WTC11 (cell line): Measurements from ENCODE around the gene ECE1. TPM values are rescaled to one million over a fixed set of nuclear protein-coding genes. Genes with fewer than 3 reads are reported as not detected.
"Not testable (repeated sequence)": the region's sequence is repeated elsewhere in the genome, so short reads cannot be mapped to it uniquely, and the experiment has no call there.

Experiments
- ATAC-seq: fragments of 200-7000 bp; cut with Tn5 transposase; 2 replicates; pipeline ENCODE4 v1.10.0; 2021; ENCODE audit warnings: mild to moderate bottlenecking, moderate library complexity
- CTCF ChIA-PET: fragments of 300-600 bp; sonication (Branson Sonifier 250); formaldehyde crosslinking; loops from one replicate; lab custom pipeline; 2021; ENCODE audit warnings: antibody characterized with exemption; lab: Charles Lee
- POLR2A ChIA-PET: fragments of 350-600 bp; sonication (Branson Sonifier 250); formaldehyde crosslinking; loops from one replicate; lab custom pipeline; 2021; ENCODE audit warnings: antibody characterized with exemption; lab: Charles Lee
- DNase-seq: peaks from one replicate; pipeline ENCODE4 v3.0.0; 2021; ENCODE audit warnings: low spot score
- H3K27ac Mint-ChIP-seq: 2 replicates; pipeline ENCODE4 v1.8.0; 2021; ENCODE audit warnings: mixed read lengths
- H3K27me3 Mint-ChIP-seq: 2 replicates; pipeline ENCODE4 v1.8.0; 2021; ENCODE audit warnings: low read depth, mild to moderate bottlenecking, moderate library complexity, mixed read lengths
- H3K36me3 Mint-ChIP-seq: 2 replicates; pipeline ENCODE4 v1.8.0; 2021; ENCODE audit warnings: mixed read lengths
- H3K4me1 Mint-ChIP-seq: 2 replicates; pipeline ENCODE4 v1.8.0; 2022; ENCODE audit warnings: mixed read lengths
- H3K4me3 Mint-ChIP-seq: 2 replicates; pipeline ENCODE4 v1.8.0; 2021; ENCODE audit warnings: mild to moderate bottlenecking, moderate library complexity, mixed read lengths
- H3K9me3 Mint-ChIP-seq: 2 replicates; pipeline ENCODE4 v1.8.0; 2021; ENCODE audit warnings: mixed read lengths
- ATF2 ChIP-seq: sonication (generic); formaldehyde crosslinking; IDR thresholded peaks from 2 replicates; pipeline ENCODE4 v1.8.1; 2022; ENCODE audit warnings: low read depth, missing genetic modification reagents, borderline replicate concordance
- FOXJ3 ChIP-seq: sonication (generic); formaldehyde crosslinking; IDR thresholded peaks from 2 replicates; pipeline ENCODE4 v1.9.0; 2021; ENCODE audit warnings: missing genetic modification reagents, mild to moderate bottlenecking, borderline replicate concordance
- FOXK1 ChIP-seq: sonication (generic); formaldehyde crosslinking; IDR thresholded peaks from 2 replicates; pipeline ENCODE4 v1.8.0; 2022; ENCODE audit warnings: mild to moderate bottlenecking, moderate library complexity, missing genetic modification reagents
- FOXP1 ChIP-seq: sonication (generic); formaldehyde crosslinking; IDR thresholded peaks from 2 replicates; pipeline ENCODE4 v1.8.0; 2022; ENCODE audit warnings: missing genetic modification reagents, mild to moderate bottlenecking, moderate library complexity, borderline replicate concordance
- GTF2I ChIP-seq: fragments of 250-450 bp; sonication (Bioruptor Pico); conservative IDR thresholded peaks from 2 replicates; pipeline ENCODE4 v1.4.0; 2021; ENCODE audit warnings: mild to moderate bottlenecking
- HMGA2 ChIP-seq: fragments of 250-450 bp; sonication (Bioruptor Pico); IDR thresholded peaks from 2 replicates; pipeline ENCODE4 v1.4.0; 2021; ENCODE audit warnings: mild to moderate bottlenecking, moderate library complexity
- KAT7 ChIP-seq: sonication (generic); formaldehyde crosslinking; IDR thresholded peaks from 2 replicates; pipeline ENCODE4 v1.8.1; 2023; ENCODE audit warnings: missing genetic modification reagents, mild to moderate bottlenecking, borderline replicate concordance
- TEAD1 ChIP-seq: sonication (generic); formaldehyde crosslinking; IDR thresholded peaks from 2 replicates; pipeline ENCODE4 v1.8.0; 2022; ENCODE audit warnings: mild to moderate bottlenecking, missing genetic modification reagents
- USF2 ChIP-seq: sonication (generic); formaldehyde crosslinking; IDR thresholded peaks from 2 replicates; pipeline ENCODE4 v1.8.1; 2023; ENCODE audit warnings: mild to moderate bottlenecking, missing genetic modification reagents, moderate library complexity
- ZBTB43 ChIP-seq: sonication (generic); formaldehyde crosslinking; IDR thresholded peaks from 2 replicates; pipeline ENCODE4 v1.8.1; 2023; ENCODE audit warnings: mild to moderate bottlenecking, missing genetic modification reagents
- ZNF121 ChIP-seq: sonication (generic); formaldehyde crosslinking; IDR thresholded peaks from 2 replicates; pipeline ENCODE4 v1.8.0; 2023; ENCODE audit warnings: missing genetic modification reagents
- ZNF138 ChIP-seq: sonication (generic); formaldehyde crosslinking; conservative IDR thresholded peaks from 2 replicates; pipeline ENCODE4 v1.8.1; 2022; ENCODE audit warnings: mild to moderate bottlenecking, moderate library complexity, missing genetic modification reagents
- ZNF219 ChIP-seq: sonication (generic); formaldehyde crosslinking; IDR thresholded peaks from 2 replicates; pipeline ENCODE4 v1.8.0; 2023; ENCODE audit warnings: missing genetic modification reagents, mild to moderate bottlenecking, borderline replicate concordance
- ZNF263 ChIP-seq: sonication (generic); formaldehyde crosslinking; IDR thresholded peaks from 2 replicates; pipeline ENCODE4 v1.8.1; 2022; ENCODE audit warnings: low read depth, mild to moderate bottlenecking, moderate library complexity, missing genetic modification reagents
- ZNF532 ChIP-seq: fragments of 250-450 bp; sonication (Bioruptor Pico); IDR thresholded peaks from 2 replicates; pipeline ENCODE4 v1.9.0; 2021; ENCODE audit warnings: mild to moderate bottlenecking, borderline replicate concordance
- total RNA-seq: library from RNA; stranded (reverse); gene quantifications from 3 replicates; pipeline ENCODE4 v1.2.3, GENCODE V29; 2021
- TF ChIP-seq, protein P1 (sequence below): sonication (generic); formaldehyde crosslinking; IDR thresholded peaks from 2 replicates; pipeline ENCODE4 v1.8.1; 2022; ENCODE audit warnings: low read depth, mild to moderate bottlenecking, moderate library complexity, missing genetic modification reagents, borderline replicate concordance
- TF ChIP-seq, protein P2 (sequence below): sonication (generic); formaldehyde crosslinking; IDR thresholded peaks from 2 replicates; pipeline ENCODE4 v1.8.0; 2022; ENCODE audit warnings: mild to moderate bottlenecking, missing genetic modification reagents

ECE1 gene
- total RNA-seq, 1 experiment from 2014 or later, result 45.0 TPM

GRCh38 chr1:21182181-21182731 is 108.0 kb downstream of the ECE1 start (continued):
- no peak for TF ChIP-seq ZNF532 (CRISPR knock-in tag)

GRCh38 chr1:21178271-21178670 is 112.0 kb downstream of the ECE1 start:
- peaks cover 51% of the 10 kb centered on the region for H3K27me3 Mint-ChIP-seq
- H3K9me3 Mint-ChIP-seq, H3K36me3 Mint-ChIP-seq, DNase-seq, ATAC-seq, POLR2A ChIA-PET, H3K4me3 Mint-ChIP-seq, H3K27ac Mint-ChIP-seq: not testable (repeated sequence)
- H3K4me1 Mint-ChIP-seq, result peaks cover 18% of the 10 kb centered on the region
- CTCF ChIA-PET, result interaction anchor here (0.6 to 3.0 kb wide), 3 partner anchors 17 to 450 kb away, joined by 3 to 14 read pairs (median 6); no protein-coding TSS in a partner anchor

- Mint-ChIP-seq H3K9me3 (no peaks in the 10 kb centered on the region), H3K4me1 (peaks cover 18% of the 10 kb centered on the region), H3K4me3 (peak within 1 kb of the TSS; percentile 82), H3K36me3 (peaks cover 2% of the 10 kb centered on the region), H3K27ac (peak within 1 kb of the TSS; percentile 85), H3K27me3 (peaks cover 37% of the 10 kb centered on the region)
- DNase-seq (peak; percentile 100), ATAC-seq (peak; percentile 99)
- ChIA-PET POLR2A (no interaction called here), CTCF (interaction anchor here (0.9 to 3.0 kb wide), 2 partner anchors 18 to 449 kb away, joined by 3 to 14 read pairs; no protein-coding TSS in a partner anchor)
- TF ChIP-seq ZNF219 (CRISPR knock-in tag), result no peak
- no peak for TF ChIP-seq USF2
- peak; percentile 25; the same call in 1 of the 2 replicates for TF ChIP-seq TEAD1 (CRISPR knock-in tag)
- TF ChIP-seq HMGA2 (CRISPR knock-in tag), result 0 out of 2 replicates have a peak, but pooled peaks have one; percentile 5
- 0 out of 2 replicates have a peak, but pooled peaks have one; percentile 67 for TF ChIP-seq ZNF263
- peak; percentile 90; the same call in 1 of the 2 replicates for TF ChIP-seq FOXP1 (CRISPR knock-in tag)
- no peak for TF ChIP-seq ZNF138 (CRISPR knock-in tag)
- TF ChIP-seq GTF2I (CRISPR knock-in tag), result peak; percentile 65; the same call in 1 of the 2 replicates
- TF ChIP-seq FOXJ3 (CRISPR knock-in tag), result no peak
- no peak for TF ChIP-seq ATF2 (CRISPR knock-in tag)
- TF ChIP-seq ZNF121 (CRISPR knock-in tag), result no peak
- 0 out of 2 replicates have a peak, but pooled peaks have one; percentile 58 for TF ChIP-seq FOXK1
- TF ChIP-seq KAT7 (CRISPR knock-in tag), result no peak
- 0 out of 2 replicates have a peak, but pooled peaks have one; percentile 23 for TF ChIP-seq ZBTB43 (CRISPR knock-in tag)
- TF ChIP-seq, protein P1, sequence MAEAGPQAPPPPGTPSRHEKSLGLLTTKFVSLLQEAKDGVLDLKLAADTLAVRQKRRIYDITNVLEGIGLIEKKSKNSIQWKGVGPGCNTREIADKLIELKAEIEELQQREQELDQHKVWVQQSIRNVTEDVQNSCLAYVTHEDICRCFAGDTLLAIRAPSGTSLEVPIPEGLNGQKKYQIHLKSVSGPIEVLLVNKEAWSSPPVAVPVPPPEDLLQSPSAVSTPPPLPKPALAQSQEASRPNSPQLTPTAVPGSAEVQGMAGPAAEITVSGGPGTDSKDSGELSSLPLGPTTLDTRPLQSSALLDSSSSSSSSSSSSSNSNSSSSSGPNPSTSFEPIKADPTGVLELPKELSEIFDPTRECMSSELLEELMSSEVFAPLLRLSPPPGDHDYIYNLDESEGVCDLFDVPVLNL (CRISPR knock-in tag), result no peak
- TF ChIP-seq, protein P2, sequence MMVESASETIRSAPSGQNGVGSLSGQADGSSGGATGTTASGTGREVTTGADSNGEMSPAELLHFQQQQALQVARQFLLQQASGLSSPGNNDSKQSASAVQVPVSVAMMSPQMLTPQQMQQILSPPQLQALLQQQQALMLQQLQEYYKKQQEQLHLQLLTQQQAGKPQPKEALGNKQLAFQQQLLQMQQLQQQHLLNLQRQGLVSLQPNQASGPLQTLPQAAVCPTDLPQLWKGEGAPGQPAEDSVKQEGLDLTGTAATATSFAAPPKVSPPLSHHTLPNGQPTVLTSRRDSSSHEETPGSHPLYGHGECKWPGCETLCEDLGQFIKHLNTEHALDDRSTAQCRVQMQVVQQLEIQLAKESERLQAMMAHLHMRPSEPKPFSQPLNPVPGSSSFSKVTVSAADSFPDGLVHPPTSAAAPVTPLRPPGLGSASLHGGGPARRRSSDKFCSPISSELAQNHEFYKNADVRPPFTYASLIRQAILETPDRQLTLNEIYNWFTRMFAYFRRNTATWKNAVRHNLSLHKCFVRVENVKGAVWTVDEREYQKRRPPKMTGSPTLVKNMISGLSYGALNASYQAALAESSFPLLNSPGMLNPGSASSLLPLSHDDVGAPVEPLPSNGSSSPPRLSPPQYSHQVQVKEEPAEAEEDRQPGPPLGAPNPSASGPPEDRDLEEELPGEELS (CRISPR knock-in tag), result 0 out of 2 replicates have a peak, but pooled peaks have one; percentile 19
Observed at GRCh38 chr1:21176586-21177555, 113.4 kb downstream of the ECE1 start, which contains the start of gene EIF4G3. Gene EIF4G3 (minus strand): TSS chr1:21176897. CDS start chr1:21002742, 174,155 bp downstream.
